HepG2 (cell line): Measurements from ENCODE around the gene FAM216A. TPM values are rescaled to one million over a fixed set of nuclear protein-coding genes. Genes with fewer than 3 reads are reported as not detected.

Experiments
- ATAC-seq: fragments of 200-7000 bp; cut with Tn5 transposase; 3 replicates; pipeline ENCODE4 v1.9.1; 2020; ENCODE audit warnings: mild to moderate bottlenecking, moderate library complexity
- BruUV-seq: library from RNA; stranded (reverse); fragments of 400-500 nt; replicated peaks from 2 replicates; lab custom pipeline; 2021; lab: Mats Ljungman, UMichigan
- CTCF ChIA-PET: fragments of 300-600 bp; formaldehyde crosslinking; extraction: SDS; loops from one replicate; lab custom pipeline; 2021; ENCODE audit warnings: low total read pairs, inconsistent platforms, low intra/inter-chr PET ratio; lab: Yijun Ruan, JAX
- POLR2A ChIA-PET: fragments of 350-600 bp; sonication (Branson Sonifier 250); formaldehyde crosslinking; loops from one replicate; lab custom pipeline; 2020; ENCODE audit warnings: antibody characterized with exemption, inconsistent platforms; lab: Yijun Ruan, JAX
- DNase-seq: peaks from one replicate; pipeline ENCODE4 v3.0.0-alpha.2; 2015; ENCODE audit warnings: low spot score
- FAIRE-seq: peaks from 3 replicates; lab custom pipeline; 2011; peaks lifted over from hg19 to GRCh38; lab: Jason Lieb, UNC
- H2AFZ ChIP-seq: one replicate; pipeline ENCODE4 v1.6.1; 2011; ENCODE audit warnings: low read length, inconsistent platforms
- H3K27ac ChIP-seq: fragments of 300-600 bp; 3 replicates; pipeline ENCODE4 v1.8.0; 2011; ENCODE audit warnings: mixed run types, mild to moderate bottlenecking, mixed read lengths, low read length, inconsistent platforms; ENCODE audit not compliant: insufficient read depth; ENCODE audit errors: extremely low read length
- H3K27me3 ChIP-seq, 2 experiments: fragments of 200-600 bp in 1 of 2; 2 replicates in 1 of 2; 3 replicates in 1 of 2; pipeline versions ENCODE4 v1.6.0 to v1.8.0; 2011; ENCODE audit warnings: low read length in 2 of 2, mild to moderate bottlenecking in 2 of 2, moderate library complexity in 2 of 2, inconsistent platforms in 1 of 2; ENCODE audit not compliant: insufficient read depth in 2 of 2, control insufficient read depth in 1 of 2
- H3K36me3 ChIP-seq, 2 experiments: fragments of 200-600 bp in 1 of 2; replicated peaks in 1 of 2; 2 replicates in 1 of 2; 3 replicates in 1 of 2; pipeline versions ENCODE4 v1.5.1 to v1.8.0; 2011; ENCODE audit warnings: low read length in 2 of 2, inconsistent platforms in 1 of 2; ENCODE audit not compliant: insufficient read depth in 2 of 2, control insufficient read depth in 1 of 2
- H3K4me1 ChIP-seq: 2 replicates; pipeline ENCODE4 v1.5.1; 2012; ENCODE audit warnings: low read length, inconsistent platforms; ENCODE audit not compliant: insufficient read depth
- H3K4me2 ChIP-seq: 2 replicates; pipeline ENCODE4 v1.6.0; 2011; ENCODE audit warnings: low read depth, low read length, inconsistent platforms
- H3K4me3 ChIP-seq, 3 experiments: fragments of 200-600 bp in 1 of 3; sonication (generic), shearing (Covaris generic) in 1 of 3; replicated peaks in 1 of 3; 2 replicates each; pipeline ENCODE4 v1.5.1; 2011 to 2016; ENCODE audit warnings: low read length in 3 of 3, inconsistent platforms in 2 of 3, low read depth in 2 of 3, mild to moderate bottlenecking in 2 of 3, control low read depth in 1 of 3, mixed read lengths in 1 of 3; ENCODE audit not compliant: insufficient read depth in 1 of 3
- H3K79me2 ChIP-seq: one replicate; pipeline ENCODE4 v1.6.1; 2011; ENCODE audit warnings: low read length, inconsistent platforms; ENCODE audit not compliant: insufficient read depth
- H3K9ac ChIP-seq: 2 replicates; pipeline ENCODE4 v1.6.0; 2011; ENCODE audit warnings: mild to moderate bottlenecking, low read depth, low read length, inconsistent platforms; ENCODE audit not compliant: insufficient read depth
- H3K9me3 ChIP-seq: 2 replicates; pipeline ENCODE4 v1.5.1; 2012; ENCODE audit warnings: mild to moderate bottlenecking, low read length
- H4K20me1 ChIP-seq: 2 replicates; pipeline ENCODE4 v1.6.0; 2011; ENCODE audit warnings: inconsistent platforms, mild to moderate bottlenecking, low read length, moderate library complexity; ENCODE audit not compliant: insufficient read depth
- ATRX ChIP-seq: sonication (generic); formaldehyde crosslinking; IDR thresholded peaks from 2 replicates; pipeline ENCODE4 v1.4.0; 2020; ENCODE audit warnings: missing genetic modification reagents, borderline replicate concordance
- FOXK1 ChIP-seq: sonication (generic); formaldehyde crosslinking; IDR thresholded peaks from 2 replicates; pipeline ENCODE4 v1.4.0; 2020; ENCODE audit warnings: low read depth, missing genetic modification reagents, borderline replicate concordance
- FUBP1 ChIP-seq: sonication (generic); formaldehyde crosslinking; IDR thresholded peaks from 2 replicates; pipeline ENCODE4 v1.5.1; 2020; ENCODE audit warnings: missing genetic modification reagents, mild to moderate bottlenecking, borderline replicate concordance
- HCFC1 ChIP-seq: fragments of 150-350 bp; IDR thresholded peaks from 2 replicates; pipeline ENCODE4 v1.6.1; 2014; ENCODE audit warnings: low read depth, low read length
- KDM1A ChIP-seq: IDR thresholded peaks from 2 replicates; pipeline ENCODE4 v1.6.1; 2016; ENCODE audit warnings: missing compliant biosample characterization
- KDM3A ChIP-seq: IDR thresholded peaks from 2 replicates; pipeline ENCODE4 v1.6.1; 2018; ENCODE audit warnings: low read depth, missing compliant biosample characterization
- REL ChIP-seq: sonication (generic); formaldehyde crosslinking; conservative IDR thresholded peaks from 2 replicates; pipeline ENCODE4 v1.8.0; 2022; ENCODE audit warnings: mild to moderate bottlenecking, missing genetic modification reagents, moderate library complexity
- SRSF4 ChIP-seq: fragments of 200-400 bp; formaldehyde crosslinking; IDR thresholded peaks from one replicate; pipeline ENCODE4 v1.6.1; 2018; ENCODE audit warnings: mild to moderate bottlenecking, low read depth, low read length, moderate library complexity; ENCODE audit not compliant: poor library complexity, severe bottlenecking
- XRCC5 ChIP-seq: fragments of 200-400 bp; formaldehyde crosslinking; optimal IDR thresholded peaks from 2 replicates; pipeline ENCODE3; 2017; ENCODE audit warnings: mild to moderate bottlenecking, low read length
- ZBTB3 ChIP-seq: sonication (generic); formaldehyde crosslinking; IDR thresholded peaks from 2 replicates; pipeline ENCODE4 v1.4.0; 2020; ENCODE audit warnings: low read depth, mild to moderate bottlenecking, moderate library complexity, missing genetic modification reagents, borderline replicate concordance
- ZNF383 ChIP-seq: sonication (generic); formaldehyde crosslinking; IDR thresholded peaks from 2 replicates; pipeline ENCODE4 v1.4.0; 2020; ENCODE audit warnings: missing genetic modification reagents, mild to moderate bottlenecking, borderline replicate concordance
- ZNF660 ChIP-seq: sonication (generic); formaldehyde crosslinking; IDR thresholded peaks from 2 replicates; pipeline ENCODE4 v1.5.1; 2020; ENCODE audit warnings: mild to moderate bottlenecking, low read depth, missing genetic modification reagents, borderline replicate concordance
- WGBS: methylation state at CpG from one replicate; pipeline ENCODE4 v1.1.6; 2017; ENCODE audit warnings: low lambda C conversion rate; 5-methylcytosine and 5-hydroxymethylcytosine counted together
- in situ Hi-C: cut with HindIII; loops from 2 replicates; pipeline ENCODE4 v1.10.0; 2017; ENCODE audit warnings: low pct_unique_long_range_greater_than_20kb; ENCODE audit not compliant: extremely low pct_ligation_motif_present
- intact Hi-C: fragments of 100-400 bp; cut with micrococcal nuclease; formaldehyde crosslinking; loops from one replicate; pipeline ENCODE4 v1.10.0; 2022; ENCODE audit not compliant: unreplicated experiment
- polyA plus RNA-seq, 8 experiments: library from polyadenylated mRNA; depleted of rRNA in 3 of 8; stranded (reverse) in 7 of 8; unstranded in 1 of 8; fragments of >200 nt; fragmentation: Illumina TruSeq in 4 of 8; extraction: Trizol in 4 of 8; gene quantifications; 2 replicates each; pipeline versions ENCODE4 v1.2.1 to v1.2.3, GENCODE V29; 2011 to 2016; ENCODE audit warnings: low read depth in 4 of 8, missing spikeins in 1 of 8, mixed read lengths in 1 of 8; ENCODE audit not compliant: insufficient read depth in 1 of 8
- total RNA-seq, 5 experiments: library from RNA; depleted of rRNA; stranded (reverse); fragments of >200 nt; fragmentation: Illumina TruSeq; extraction: Trizol; gene quantifications; 2 replicates each; pipeline ENCODE4 v1.2.3, GENCODE V29; 2016; ENCODE audit warnings: low read depth in 1 of 5

The FAM216A gene
- total and polyA plus RNA-seq, 2 of the 13 experiments (the other 11 are each of a cell fraction or from before 2014, with no cell fraction given) = 20.3 to 31.2 TPM

GRCh38 chr12:110536834-110537604, 68.4 kb downstream of the FAM216A start (continued):
- TF ChIP-seq ATRX (CRISPR knock-in tag) = no peak
- TF ChIP-seq REL = no peak
- TF ChIP-seq HCFC1 = no peak

- no peak overlapping the region for H3K9ac ChIP-seq
- ChIA-PET POLR2A (no interaction called here), CTCF (no interaction called here)
- FAIRE-seq = no peak
- DNase-seq = no peak
- peaks cover 11 to 51% of the 10 kb centered on the region in 2 experiments for H3K36me3 ChIP-seq
- no peaks in the 10 kb centered on the region for H3K9me3 ChIP-seq
- TF ChIP-seq FUBP1 (CRISPR knock-in tag) (no peak), ZNF660 (CRISPR knock-in tag) (no peak), XRCC5 (no peak), FOXK1 (no peak), KDM3A (no peak), ZNF383 (no peak), KDM1A (CRISPR knock-in tag) (no peak), SRSF4 (no peak), ZBTB3 (CRISPR knock-in tag) (no peak)
- 95% methylated on average over 9 of the region's 9 CpGs for WGBS
- peaks cover 14% of the 10 kb centered on the region for H3K4me1 ChIP-seq
- no peak overlapping the region for H2AFZ ChIP-seq
- no peaks in the 10 kb centered on the region for H3K79me2 ChIP-seq
- no peak overlapping the region for H3K27ac ChIP-seq
- no peaks in the 10 kb centered on the region for H3K27me3 ChIP-seq
- in situ Hi-C loops = no loop called here
- no peak overlapping the region for H3K4me3 ChIP-seq
- no peaks in the 10 kb centered on the region for H4K20me1 ChIP-seq
- no peak overlapping the region for H3K4me2 ChIP-seq
- intact Hi-C loops = no loop called here
- no peak for ATAC-seq
- BruUV-seq = no TSS peak
Observed at GRCh38 chr12:110537605-110538409, 69.2 kb downstream of the FAM216A start.
